ENCODE results near the gene USP17L13.
"Not testable (repeated sequence)": the region's sequence is repeated elsewhere in the genome, so short reads cannot be mapped to it uniquely, and the experiment has no call there.

The USP17L13 gene

DNA sequence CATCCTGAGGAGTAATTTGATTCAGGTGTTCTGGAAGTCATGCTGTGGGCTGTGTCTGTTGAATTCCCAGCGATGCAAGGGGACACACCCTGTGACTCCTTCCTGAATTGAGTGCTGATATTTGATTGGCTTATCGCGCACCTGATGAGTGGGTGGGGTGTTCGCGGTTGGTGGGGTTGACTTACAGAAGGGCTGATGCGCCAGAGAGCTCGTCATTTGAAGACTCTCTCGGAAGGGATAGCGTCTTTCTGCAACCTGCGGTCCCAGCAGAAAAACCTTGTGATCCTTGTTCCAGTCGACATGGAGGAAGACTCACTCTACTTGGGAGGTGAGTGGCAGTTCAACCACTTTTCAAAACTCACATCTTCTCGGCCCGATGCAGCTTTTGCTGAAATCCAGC lies 28.4 kb downstream of the USP17L13 start, which contains the start of gene USP17L19:
TSS of gene USP17L19 (plus strand) at position 301 of the 400 bp plus-strand sequence. CDS start at position 301, 0 bp downstream.
- not testable (repeated sequence) for H3K36me3 ChIP-seq (ENCODE audit: control insufficient read depth, insufficient read depth, low read length); H3K4me3 ChIP-seq (ENCODE audit: low read depth, low read length); H3K9ac ChIP-seq (ENCODE audit: low read depth, low read length); H3K9me3 ChIP-seq (ENCODE audit: control insufficient read depth, insufficient read depth, low read length); H3K27me3 ChIP-seq (ENCODE audit: control insufficient read depth, insufficient read depth, low read length); H3K4me1 ChIP-seq (ENCODE audit: control insufficient read depth, insufficient read depth, low read length); H3K27ac ChIP-seq (ENCODE audit: low read depth, low read length)

GRCh38 chr4:9257824-9258223 lies 33.1 kb downstream of the USP17L13 start, which contains the start of gene USP17L20:
Gene USP17L20 (plus strand): TSS chr4:9258124. CDS start chr4:9258124, 0 bp downstream.
- not testable (repeated sequence) for H3K4me1 ChIP-seq (ENCODE audit: control insufficient read depth, insufficient read depth, low read length); H3K27ac ChIP-seq (ENCODE audit: low read depth, low read length); H3K27me3 ChIP-seq (ENCODE audit: control insufficient read depth, insufficient read depth, low read length); H3K36me3 ChIP-seq (ENCODE audit: control insufficient read depth, insufficient read depth, low read length); H3K4me3 ChIP-seq (ENCODE audit: low read depth, low read length); H3K9me3 ChIP-seq (ENCODE audit: control insufficient read depth, insufficient read depth, low read length); H3K9ac ChIP-seq (ENCODE audit: low read depth, low read length)

GRCh38 chr4:9262572-9262971 lies 37.9 kb downstream of the USP17L13 start, which contains the start of gene USP17L21:
Gene USP17L21 (plus strand): TSS chr4:9262872. CDS start chr4:9262872, 0 bp downstream.
- not testable (repeated sequence) for H3K9me3 ChIP-seq (ENCODE audit: control insufficient read depth, insufficient read depth, low read length); H3K27me3 ChIP-seq (ENCODE audit: control insufficient read depth, insufficient read depth, low read length); H3K4me3 ChIP-seq (ENCODE audit: low read depth, low read length); H3K9ac ChIP-seq (ENCODE audit: low read depth, low read length); H3K27ac ChIP-seq (ENCODE audit: low read depth, low read length); H3K36me3 ChIP-seq (ENCODE audit: control insufficient read depth, insufficient read depth, low read length); H3K4me1 ChIP-seq (ENCODE audit: control insufficient read depth, insufficient read depth, low read length)

DNA sequence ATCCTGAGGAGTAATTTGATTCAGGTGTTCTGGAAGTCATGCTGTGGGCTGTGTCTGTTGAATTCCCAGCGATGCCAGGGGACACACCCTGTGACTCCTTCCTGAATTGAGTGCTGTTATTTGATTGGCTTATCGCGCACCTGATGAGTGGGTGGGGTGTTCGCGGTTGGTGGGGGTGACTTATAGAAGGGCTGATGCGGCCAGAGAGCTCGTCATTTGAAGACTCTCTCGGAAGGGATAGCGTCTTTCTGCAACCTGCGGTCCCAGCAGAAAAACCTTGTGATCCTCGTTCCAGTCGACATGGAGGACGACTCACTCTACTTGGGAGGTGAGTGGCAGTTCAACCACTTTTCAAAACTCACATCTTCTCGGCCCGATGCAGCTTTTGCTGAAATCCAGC lies 42.6 kb downstream of the USP17L13 start, which contains the start of gene USP17L22:
TSS of gene USP17L22 (plus strand) at position 301 of the 400 bp plus-strand sequence. CDS start at position 301, 0 bp downstream.
- not testable (repeated sequence) for H3K4me1 ChIP-seq (ENCODE audit: control insufficient read depth, insufficient read depth, low read length); H3K27me3 ChIP-seq (ENCODE audit: control insufficient read depth, insufficient read depth, low read length); H3K9me3 ChIP-seq (ENCODE audit: control insufficient read depth, insufficient read depth, low read length); H3K9ac ChIP-seq (ENCODE audit: low read depth, low read length); H3K36me3 ChIP-seq (ENCODE audit: control insufficient read depth, insufficient read depth, low read length); H3K27ac ChIP-seq (ENCODE audit: low read depth, low read length); H3K4me3 ChIP-seq (ENCODE audit: low read depth, low read length)

DNA sequence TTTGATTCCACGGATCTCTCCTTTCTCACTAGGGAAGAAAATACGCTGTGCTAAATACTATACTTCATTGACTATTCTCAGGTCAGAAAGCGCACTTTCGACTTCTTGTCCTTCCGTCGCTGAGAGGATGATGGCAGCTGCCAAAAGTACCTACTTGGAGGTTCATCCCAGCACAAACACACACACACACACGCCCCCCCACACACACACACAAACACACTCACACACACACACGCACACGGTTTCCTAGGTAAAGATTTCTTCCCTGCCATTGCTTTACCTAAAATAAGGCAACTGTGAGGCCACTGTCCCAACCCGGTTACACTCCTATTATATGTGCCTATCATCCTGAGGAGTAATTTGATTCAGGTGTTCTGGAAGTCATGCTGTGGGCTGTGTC lies 47.0 kb downstream of the USP17L13 start:
- H3K4me1 ChIP-seq (ENCODE audit: control insufficient read depth, insufficient read depth, low read length); H3K27ac ChIP-seq (ENCODE audit: low read depth, low read length); H3K27me3 ChIP-seq (ENCODE audit: control insufficient read depth, insufficient read depth, low read length); H3K9me3 ChIP-seq (ENCODE audit: control insufficient read depth, insufficient read depth, low read length); H3K9ac ChIP-seq (ENCODE audit: low read depth, low read length); H3K4me3 ChIP-seq (ENCODE audit: low read depth, low read length); H3K36me3 ChIP-seq (ENCODE audit: control insufficient read depth, insufficient read depth, low read length): not testable (repeated sequence)

Data from HUES48 (cell line).